ENCODE measurements around the gene PPIB.
"Not testable (repeated sequence)": the region's sequence is repeated elsewhere in the genome, so short reads cannot be mapped to it uniquely, and the experiment has no call there.

PPIB gene

DNA sequence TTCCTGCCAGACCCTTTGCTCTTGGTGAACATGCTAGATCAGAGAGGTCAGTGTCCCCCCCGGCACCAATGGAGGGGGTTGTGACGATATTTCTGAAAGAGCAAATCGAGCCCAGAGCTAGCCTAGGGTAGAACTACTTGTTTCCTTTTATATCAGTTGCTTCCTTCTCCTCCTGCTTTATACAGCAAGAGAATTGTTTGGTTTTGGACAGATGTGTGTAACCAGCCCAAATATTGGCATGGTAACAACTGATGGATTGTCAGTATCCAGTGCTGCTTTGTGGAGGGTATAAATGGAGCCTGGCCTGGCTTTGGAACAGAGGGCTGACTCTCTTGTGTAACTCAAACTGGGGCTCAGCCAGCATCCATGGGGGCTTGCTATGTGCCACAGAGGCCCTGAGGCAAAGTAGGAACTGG lies 39.9 kb downstream of the PPIB start:
- Histone ChIP-seq H3K9ac (ENCODE audit: low read depth, low read length, poor library complexity, severe bottlenecking) (no peak overlapping the region), H3K4me2 (ENCODE audit: low read depth, low read length, poor library complexity, severe bottlenecking) (no peak overlapping the region)

GRCh38 chr15:64122444-64122843 lies 40.4 kb downstream of the PPIB start:
- H3K9ac ChIP-seq (ENCODE audit: low read depth, low read length, poor library complexity, severe bottlenecking), result no peak overlapping the region
- no peaks in the 10 kb centered on the region for H3K27me3 ChIP-seq (ENCODE audit: insufficient read depth, low read length, poor library complexity, severe bottlenecking)
- no peaks in the 10 kb centered on the region for H3K9me2 ChIP-seq (replicated peaks; ENCODE audit: low read depth, low read length)
- TF ChIP-seq EZH2phosphoT487 (IDR thresholded peaks at IDR 0.05; ENCODE audit: borderline replicate concordance), result no peak
- TF ChIP-seq, protein P1, sequence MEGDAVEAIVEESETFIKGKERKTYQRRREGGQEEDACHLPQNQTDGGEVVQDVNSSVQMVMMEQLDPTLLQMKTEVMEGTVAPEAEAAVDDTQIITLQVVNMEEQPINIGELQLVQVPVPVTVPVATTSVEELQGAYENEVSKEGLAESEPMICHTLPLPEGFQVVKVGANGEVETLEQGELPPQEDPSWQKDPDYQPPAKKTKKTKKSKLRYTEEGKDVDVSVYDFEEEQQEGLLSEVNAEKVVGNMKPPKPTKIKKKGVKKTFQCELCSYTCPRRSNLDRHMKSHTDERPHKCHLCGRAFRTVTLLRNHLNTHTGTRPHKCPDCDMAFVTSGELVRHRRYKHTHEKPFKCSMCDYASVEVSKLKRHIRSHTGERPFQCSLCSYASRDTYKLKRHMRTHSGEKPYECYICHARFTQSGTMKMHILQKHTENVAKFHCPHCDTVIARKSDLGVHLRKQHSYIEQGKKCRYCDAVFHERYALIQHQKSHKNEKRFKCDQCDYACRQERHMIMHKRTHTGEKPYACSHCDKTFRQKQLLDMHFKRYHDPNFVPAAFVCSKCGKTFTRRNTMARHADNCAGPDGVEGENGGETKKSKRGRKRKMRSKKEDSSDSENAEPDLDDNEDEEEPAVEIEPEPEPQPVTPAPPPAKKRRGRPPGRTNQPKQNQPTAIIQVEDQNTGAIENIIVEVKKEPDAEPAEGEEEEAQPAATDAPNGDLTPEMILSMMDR (conservative IDR thresholded peaks at IDR 0.05; ENCODE audit: low read length), result no peak
- no peaks in the 10 kb centered on the region for H4K20me1 ChIP-seq (ENCODE audit: insufficient read depth, low read length, poor library complexity, severe bottlenecking)
- no peaks in the 10 kb centered on the region for H3F3A ChIP-seq (ENCODE audit: low read depth)
- no peak overlapping the region for H3K4me3 ChIP-seq (ENCODE audit: low read length, poor library complexity, severe bottlenecking)
- H3K9me3 ChIP-seq (ENCODE audit: insufficient read depth, low read depth, low read length), result no peaks in the 10 kb centered on the region
- no peak overlapping the region for H3K4me2 ChIP-seq (ENCODE audit: low read depth, low read length, poor library complexity, severe bottlenecking)
- peaks cover 88% of the 10 kb centered on the region for H3K36me3 ChIP-seq (ENCODE audit: insufficient read depth, low read length)
- no peaks in the 10 kb centered on the region for H3K4me1 ChIP-seq (ENCODE audit: insufficient read depth, low read length, poor library complexity, severe bottlenecking)
- no peak overlapping the region for H2AFZ ChIP-seq (ENCODE audit: low read length)
- H3K79me2 ChIP-seq (ENCODE audit: insufficient read depth, low read length), result no peaks in the 10 kb centered on the region

More for the DNA sequence above, 39.9 kb downstream of the PPIB start:
- Histone ChIP-seq H3F3A (ENCODE audit: low read depth) (no peaks in the 10 kb centered on the region), H3K4me3 (ENCODE audit: low read length, poor library complexity, severe bottlenecking) (no peak overlapping the region), H4K20me1 (ENCODE audit: insufficient read depth, low read length, poor library complexity, severe bottlenecking) (no peaks in the 10 kb centered on the region), H3K36me3 (ENCODE audit: insufficient read depth, low read length) (peaks cover 88% of the 10 kb centered on the region), H3K27me3 (ENCODE audit: insufficient read depth, low read length, poor library complexity, severe bottlenecking) (no peaks in the 10 kb centered on the region), H3K9me3 (ENCODE audit: insufficient read depth, low read depth, low read length) (no peaks in the 10 kb centered on the region), H3K79me2 (ENCODE audit: insufficient read depth, low read length) (no peaks in the 10 kb centered on the region), H3K4me1 (ENCODE audit: insufficient read depth, low read length, poor library complexity, severe bottlenecking) (no peaks in the 10 kb centered on the region), H3K9me2 (replicated peaks; ENCODE audit: low read depth, low read length) (no peaks in the 10 kb centered on the region), H2AFZ (ENCODE audit: low read length) (no peak overlapping the region)
- no peak for TF ChIP-seq EZH2phosphoT487 (IDR thresholded peaks at IDR 0.05; ENCODE audit: borderline replicate concordance)
- TF ChIP-seq, protein P1 (conservative IDR thresholded peaks at IDR 0.05; ENCODE audit: low read length), result no peak

DNA sequence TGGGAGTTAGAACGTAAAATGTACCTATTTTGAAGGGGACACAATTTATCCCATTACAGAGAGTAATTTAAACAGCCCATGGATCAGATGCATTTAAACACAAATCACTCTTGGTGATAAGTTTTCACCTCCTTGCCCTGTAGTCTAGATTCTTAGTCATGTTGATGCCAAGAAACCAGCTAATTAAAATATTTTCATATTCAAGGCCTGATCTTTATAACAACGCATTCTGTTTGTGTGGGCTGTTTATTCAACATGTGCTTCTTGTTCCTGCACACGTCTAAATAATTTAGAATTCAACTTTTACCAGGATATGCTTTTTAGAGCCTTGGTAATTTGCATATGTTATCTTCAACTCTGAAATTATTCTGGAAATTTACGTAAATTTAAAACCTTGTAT lies 41.2 kb downstream of the PPIB start:
- H3K4me1 ChIP-seq (ENCODE audit: insufficient read depth, low read length, poor library complexity, severe bottlenecking), result no peaks in the 10 kb centered on the region
- no peaks in the 10 kb centered on the region for H3K9me2 ChIP-seq (replicated peaks; ENCODE audit: low read depth, low read length)
- TF ChIP-seq EZH2phosphoT487 (IDR thresholded peaks at IDR 0.05; ENCODE audit: borderline replicate concordance), result no peak
- TF ChIP-seq, protein P1 (conservative IDR thresholded peaks at IDR 0.05; ENCODE audit: low read length), result no peak
- no peak overlapping the region for H3K4me2 ChIP-seq (ENCODE audit: low read depth, low read length, poor library complexity, severe bottlenecking)
- H3K36me3 ChIP-seq (ENCODE audit: insufficient read depth, low read length), result peaks cover 88% of the 10 kb centered on the region
- no peaks in the 10 kb centered on the region for H4K20me1 ChIP-seq (ENCODE audit: insufficient read depth, low read length, poor library complexity, severe bottlenecking)
- H3F3A ChIP-seq (ENCODE audit: low read depth), result no peaks in the 10 kb centered on the region
- no peaks in the 10 kb centered on the region for H3K9me3 ChIP-seq (ENCODE audit: insufficient read depth, low read depth, low read length)
- H3K27me3 ChIP-seq (ENCODE audit: insufficient read depth, low read length, poor library complexity, severe bottlenecking), result no peaks in the 10 kb centered on the region
- no peak overlapping the region for H3K4me3 ChIP-seq (ENCODE audit: low read length, poor library complexity, severe bottlenecking)
- H2AFZ ChIP-seq (ENCODE audit: low read length), result no peak overlapping the region
- H3K79me2 ChIP-seq (ENCODE audit: insufficient read depth, low read length), result no peaks in the 10 kb centered on the region
- no peak overlapping the region for H3K9ac ChIP-seq (ENCODE audit: low read depth, low read length, poor library complexity, severe bottlenecking)

GRCh38 chr15:64120322-64120721 lies 42.5 kb downstream of the PPIB start:
- not testable (repeated sequence) for H3K27me3 ChIP-seq (ENCODE audit: insufficient read depth, low read length, poor library complexity, severe bottlenecking); H3K4me3 ChIP-seq (ENCODE audit: low read length, poor library complexity, severe bottlenecking); H4K20me1 ChIP-seq (ENCODE audit: insufficient read depth, low read length, poor library complexity, severe bottlenecking); H3F3A ChIP-seq (ENCODE audit: low read depth); H3K79me2 ChIP-seq (ENCODE audit: insufficient read depth, low read length); H3K9ac ChIP-seq (ENCODE audit: low read depth, low read length, poor library complexity, severe bottlenecking); H3K9me3 ChIP-seq (ENCODE audit: insufficient read depth, low read depth, low read length); H2AFZ ChIP-seq (ENCODE audit: low read length); H3K4me2 ChIP-seq (ENCODE audit: low read depth, low read length, poor library complexity, severe bottlenecking); H3K4me1 ChIP-seq (ENCODE audit: insufficient read depth, low read length, poor library complexity, severe bottlenecking); H3K9me2 ChIP-seq (replicated peaks; ENCODE audit: low read depth, low read length)
- H3K36me3 ChIP-seq (ENCODE audit: insufficient read depth, low read length), result peaks cover 89% of the 10 kb centered on the region

Data from Loucy (cell line).